VCaP (cell line): Measurements from ENCODE around the gene CCRL2.
"Not testable (repeated sequence)": the region's sequence is repeated elsewhere in the genome, so short reads cannot be mapped to it uniquely, and the experiment has no call there.

Source experiments
- H3K27ac ChIP-seq: fragments of 450-650 bp; 2 replicates; pipeline ENCODE4 v1.5.1; 2017
- CTCF ChIP-seq: fragments of 450-650 bp; conservative IDR thresholded peaks from 2 replicates; pipeline ENCODE4 v1.5.1; 2017; ENCODE audit warnings: mild to moderate bottlenecking, moderate library complexity

The CCRL2 gene

GRCh38 chr3:46400000-46400734 is 6.9 kb upstream of the CCRL2 start:
- TF ChIP-seq CTCF, result no peak
- H3K27ac ChIP-seq, result no peak overlapping the region

DNA sequence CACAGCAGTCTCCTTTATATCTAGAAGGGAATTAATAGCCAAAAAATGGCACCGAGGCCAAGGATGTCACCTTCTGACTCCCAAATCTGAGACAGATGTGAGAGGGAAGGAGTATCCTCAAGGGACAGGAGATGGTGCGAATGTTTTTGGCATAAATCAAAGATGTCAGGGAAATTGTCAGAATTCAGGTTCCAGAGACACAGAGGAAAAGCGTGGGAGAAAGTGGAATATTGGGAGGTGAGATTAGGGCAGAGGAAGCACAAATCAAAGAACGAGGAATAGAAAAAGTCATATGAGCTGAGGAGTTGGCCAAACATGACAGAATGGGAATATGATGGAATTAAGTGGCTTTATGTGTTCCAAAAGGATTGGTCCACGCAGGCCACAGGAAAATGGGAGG is 6.2 kb upstream of the CCRL2 start:
- TF ChIP-seq CTCF, result no peak
- no peak overlapping the region for H3K27ac ChIP-seq

GRCh38 chr3:46401579-46401978 is 5.5 kb upstream of the CCRL2 start:
- no peak for TF ChIP-seq CTCF
- H3K27ac ChIP-seq, result no peak overlapping the region

GRCh38 chr3:46402902-46403301 is 4.2 kb upstream of the CCRL2 start:
- not testable (repeated sequence) for H3K27ac ChIP-seq

DNA sequence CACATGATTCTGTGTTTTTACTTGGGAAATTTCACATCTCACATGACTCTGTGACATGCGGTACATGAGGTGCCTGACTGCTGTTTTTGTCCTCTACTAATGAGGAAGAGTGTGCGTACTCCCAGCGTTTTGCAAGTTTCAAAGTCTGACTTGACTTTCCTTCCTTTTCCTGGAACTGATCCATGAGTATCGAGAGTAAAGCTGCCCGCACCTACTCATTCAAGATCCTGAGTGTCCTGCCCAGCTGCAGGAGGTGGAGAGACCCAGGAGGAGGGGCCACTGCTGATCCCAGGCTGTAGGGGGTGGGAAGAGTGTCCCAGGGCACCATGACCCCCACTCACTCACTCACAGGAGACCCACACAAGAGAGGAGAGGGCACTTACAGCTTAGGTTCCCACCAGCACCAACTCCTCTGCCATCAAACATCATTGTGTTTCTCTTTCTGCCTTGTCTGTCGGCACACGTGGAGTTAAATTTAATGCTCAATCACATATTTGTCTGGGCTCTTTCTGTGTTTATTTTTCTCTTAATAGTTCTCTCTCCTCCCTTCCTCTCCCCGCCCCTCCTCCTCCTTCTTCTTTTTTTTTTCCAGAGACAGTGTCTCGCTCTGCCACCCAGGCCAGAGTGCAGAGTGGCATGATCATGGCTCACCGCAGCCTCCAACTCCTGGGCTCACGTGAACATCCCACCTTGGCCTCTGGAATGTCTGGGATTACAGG is 1.6 kb upstream of the CCRL2 start:
- H3K27ac ChIP-seq, result peak overlapping the region; percentile 84
- no peak for TF ChIP-seq CTCF

GRCh38 chr3:46406443-46406787 is 644 bp upstream of the CCRL2 start:
- H3K27ac ChIP-seq, result peak overlapping the region; percentile 84
- TF ChIP-seq CTCF, result no peak

DNA sequence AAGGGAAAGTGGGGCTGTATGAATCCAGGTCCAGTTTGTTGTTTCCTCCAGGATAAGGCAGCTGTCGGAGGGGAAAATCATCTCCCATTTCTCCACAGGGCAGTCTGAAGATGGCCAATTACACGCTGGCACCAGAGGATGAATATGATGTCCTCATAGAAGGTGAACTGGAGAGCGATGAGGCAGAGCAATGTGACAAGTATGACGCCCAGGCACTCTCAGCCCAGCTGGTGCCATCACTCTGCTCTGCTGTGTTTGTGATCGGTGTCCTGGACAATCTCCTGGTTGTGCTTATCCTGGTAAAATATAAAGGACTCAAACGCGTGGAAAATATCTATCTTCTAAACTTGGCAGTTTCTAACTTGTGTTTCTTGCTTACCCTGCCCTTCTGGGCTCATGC is 911 bp downstream of the CCRL2 start:
- H3K27ac ChIP-seq, result peak overlapping the region; percentile 8; the same call in 1 of the 2 replicates
- no peak for TF ChIP-seq CTCF

DNA sequence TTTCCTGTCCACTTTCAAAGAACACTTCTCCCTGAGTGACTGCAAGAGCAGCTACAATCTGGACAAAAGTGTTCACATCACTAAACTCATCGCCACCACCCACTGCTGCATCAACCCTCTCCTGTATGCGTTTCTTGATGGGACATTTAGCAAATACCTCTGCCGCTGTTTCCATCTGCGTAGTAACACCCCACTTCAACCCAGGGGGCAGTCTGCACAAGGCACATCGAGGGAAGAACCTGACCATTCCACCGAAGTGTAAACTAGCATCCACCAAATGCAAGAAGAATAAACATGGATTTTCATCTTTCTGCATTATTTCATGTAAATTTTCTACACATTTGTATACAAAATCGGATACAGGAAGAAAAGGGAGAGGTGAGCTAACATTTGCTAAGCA is 1.8 kb downstream of the CCRL2 start:
- TF ChIP-seq CTCF, result no peak
- no peak overlapping the region for H3K27ac ChIP-seq
